AG09319 (cell line): Measurements from ENCODE around the gene ICAM5.

Source experiments
- DNase-seq: peaks from one replicate; pipeline ENCODE4 v3.0.0-alpha.2; 2010; ENCODE audit warnings: low read depth; ENCODE audit errors: extremely low read depth
- TF ChIP-seq, protein P1 (sequence below): IDR thresholded peaks from 2 replicates; pipeline ENCODE4 v1.5.1; 2011; ENCODE audit warnings: low read depth, mild to moderate bottlenecking, inconsistent platforms, low read length, moderate library complexity

Gene ICAM5

DNA sequence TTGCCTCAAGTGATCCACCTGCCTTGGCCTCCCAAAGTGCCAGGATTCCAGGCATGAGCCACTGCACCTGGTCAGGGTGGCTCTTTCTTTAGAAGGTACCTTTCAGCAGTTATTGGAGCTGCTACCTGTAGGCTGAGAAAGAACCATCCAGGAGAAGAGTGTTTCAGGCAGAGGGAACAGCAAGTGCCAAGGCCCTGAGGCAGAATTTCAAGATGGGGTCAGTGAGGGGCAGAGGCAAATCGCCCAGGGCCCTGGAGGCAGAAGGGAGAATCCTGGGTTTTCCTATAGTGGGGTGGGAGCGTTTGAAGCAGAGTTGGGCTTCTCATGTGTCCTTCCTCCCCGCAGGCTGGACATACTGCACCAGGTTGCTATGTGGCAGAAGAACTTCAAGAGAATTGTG is 35.5 kb upstream of the ICAM5 start:
- TF ChIP-seq, protein P1, sequence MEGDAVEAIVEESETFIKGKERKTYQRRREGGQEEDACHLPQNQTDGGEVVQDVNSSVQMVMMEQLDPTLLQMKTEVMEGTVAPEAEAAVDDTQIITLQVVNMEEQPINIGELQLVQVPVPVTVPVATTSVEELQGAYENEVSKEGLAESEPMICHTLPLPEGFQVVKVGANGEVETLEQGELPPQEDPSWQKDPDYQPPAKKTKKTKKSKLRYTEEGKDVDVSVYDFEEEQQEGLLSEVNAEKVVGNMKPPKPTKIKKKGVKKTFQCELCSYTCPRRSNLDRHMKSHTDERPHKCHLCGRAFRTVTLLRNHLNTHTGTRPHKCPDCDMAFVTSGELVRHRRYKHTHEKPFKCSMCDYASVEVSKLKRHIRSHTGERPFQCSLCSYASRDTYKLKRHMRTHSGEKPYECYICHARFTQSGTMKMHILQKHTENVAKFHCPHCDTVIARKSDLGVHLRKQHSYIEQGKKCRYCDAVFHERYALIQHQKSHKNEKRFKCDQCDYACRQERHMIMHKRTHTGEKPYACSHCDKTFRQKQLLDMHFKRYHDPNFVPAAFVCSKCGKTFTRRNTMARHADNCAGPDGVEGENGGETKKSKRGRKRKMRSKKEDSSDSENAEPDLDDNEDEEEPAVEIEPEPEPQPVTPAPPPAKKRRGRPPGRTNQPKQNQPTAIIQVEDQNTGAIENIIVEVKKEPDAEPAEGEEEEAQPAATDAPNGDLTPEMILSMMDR: no peak
- DNase-seq: no peak

DNA sequence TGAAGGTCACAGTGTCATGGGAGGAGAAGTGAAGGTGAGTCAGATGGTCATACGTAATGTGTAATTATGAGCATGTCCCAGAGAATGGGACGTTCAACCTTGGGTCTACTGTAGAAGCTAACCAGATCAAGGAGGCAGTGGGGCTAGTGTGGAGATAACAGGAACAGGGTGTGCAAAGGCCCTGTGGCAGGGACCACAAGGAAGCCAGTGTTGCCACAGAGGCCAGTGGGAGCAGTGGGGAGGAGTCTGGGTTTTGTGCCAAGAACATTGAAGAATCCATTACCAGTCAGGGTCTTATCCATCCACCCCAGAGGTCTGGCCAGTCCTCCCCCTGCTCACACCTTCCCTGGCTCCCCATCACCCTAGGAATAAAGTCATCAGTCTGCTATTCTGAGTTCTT is 34.4 kb upstream of the ICAM5 start:
- no peak for DNase-seq
- TF ChIP-seq, protein P1: no peak

DNA sequence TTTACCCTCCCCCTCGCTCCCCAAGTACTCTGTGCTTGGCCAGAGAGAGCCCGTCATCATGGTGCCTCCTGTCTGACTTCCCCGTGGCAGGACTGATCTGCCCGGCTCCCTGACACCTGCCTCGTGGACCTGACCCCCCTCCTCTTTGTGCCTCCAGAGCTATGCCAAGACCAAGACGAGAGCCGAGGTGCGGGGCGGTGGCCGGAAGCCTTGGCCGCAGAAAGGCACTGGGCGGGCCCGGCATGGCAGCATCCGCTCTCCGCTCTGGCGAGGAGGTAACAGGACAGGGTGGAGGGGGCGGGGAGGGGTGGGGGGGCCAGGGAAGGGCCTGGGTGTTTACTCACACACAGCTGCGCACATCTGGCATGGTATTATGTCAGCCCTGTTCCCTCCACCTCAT is 33.2 kb upstream of the ICAM5 start:
- DNase-seq: no peak
- TF ChIP-seq, protein P1: no peak

DNA sequence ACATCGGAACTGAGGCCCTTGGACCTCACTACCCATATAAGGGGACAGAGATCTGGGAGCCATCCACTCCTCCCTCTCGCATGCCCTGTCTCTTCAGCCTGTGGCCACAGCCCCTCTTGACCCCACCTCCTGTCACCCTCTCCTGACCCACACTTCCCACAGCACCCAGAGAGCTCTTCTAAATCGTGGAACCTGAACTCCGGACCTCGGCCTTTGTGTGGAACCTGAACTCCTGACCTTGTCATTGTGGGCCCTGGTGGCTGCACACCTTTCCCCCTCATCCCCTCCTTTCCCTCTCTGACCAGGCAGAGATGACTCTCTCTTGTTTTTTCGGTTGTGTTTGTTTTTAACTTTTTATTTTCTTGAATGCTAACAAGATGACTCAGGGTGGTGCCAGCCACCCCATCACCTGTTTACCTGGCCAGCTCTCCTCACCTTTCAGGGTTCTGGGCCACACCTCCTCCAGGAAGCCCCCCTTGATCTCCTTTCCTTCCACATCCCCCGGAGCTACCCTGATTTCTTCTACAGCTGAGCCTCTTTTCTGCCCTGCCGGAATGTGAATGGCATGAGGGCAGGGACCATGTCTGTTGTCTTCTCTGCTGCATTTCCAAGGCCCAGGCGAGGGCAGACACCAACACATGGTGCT is 32.7 kb upstream of the ICAM5 start:
- no peak for DNase-seq
- TF ChIP-seq, protein P1: no peak

DNA sequence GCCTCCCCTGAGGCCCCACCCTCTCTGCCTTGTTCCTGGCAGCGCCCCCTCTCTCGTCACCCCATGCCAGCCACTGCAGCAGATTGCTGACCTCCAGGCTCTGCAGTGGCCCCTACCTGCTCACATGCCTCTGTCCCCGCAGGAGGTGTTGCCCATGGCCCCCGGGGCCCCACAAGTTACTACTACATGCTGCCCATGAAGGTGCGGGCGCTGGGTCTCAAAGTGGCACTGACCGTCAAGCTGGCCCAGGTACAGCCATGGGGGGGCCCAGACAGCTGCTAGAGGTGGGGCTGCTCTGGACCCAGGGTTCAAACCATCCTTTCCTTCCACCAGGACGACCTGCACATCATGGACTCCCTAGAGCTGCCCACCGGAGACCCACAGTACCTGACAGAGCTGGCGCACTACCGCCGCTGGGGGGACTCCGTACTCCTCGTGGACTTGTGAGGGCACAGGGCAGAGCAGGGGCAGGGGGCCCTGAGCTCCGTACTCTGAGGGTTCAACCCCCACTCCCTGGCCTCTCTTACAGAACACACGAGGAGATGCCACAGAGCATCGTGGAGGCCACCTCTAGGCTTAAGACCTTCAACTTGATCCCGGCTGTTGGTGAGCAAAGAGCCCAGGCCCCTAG is 31.6 kb upstream of the ICAM5 start:
- TF ChIP-seq, protein P1: no peak
- DNase-seq: no peak

DNA sequence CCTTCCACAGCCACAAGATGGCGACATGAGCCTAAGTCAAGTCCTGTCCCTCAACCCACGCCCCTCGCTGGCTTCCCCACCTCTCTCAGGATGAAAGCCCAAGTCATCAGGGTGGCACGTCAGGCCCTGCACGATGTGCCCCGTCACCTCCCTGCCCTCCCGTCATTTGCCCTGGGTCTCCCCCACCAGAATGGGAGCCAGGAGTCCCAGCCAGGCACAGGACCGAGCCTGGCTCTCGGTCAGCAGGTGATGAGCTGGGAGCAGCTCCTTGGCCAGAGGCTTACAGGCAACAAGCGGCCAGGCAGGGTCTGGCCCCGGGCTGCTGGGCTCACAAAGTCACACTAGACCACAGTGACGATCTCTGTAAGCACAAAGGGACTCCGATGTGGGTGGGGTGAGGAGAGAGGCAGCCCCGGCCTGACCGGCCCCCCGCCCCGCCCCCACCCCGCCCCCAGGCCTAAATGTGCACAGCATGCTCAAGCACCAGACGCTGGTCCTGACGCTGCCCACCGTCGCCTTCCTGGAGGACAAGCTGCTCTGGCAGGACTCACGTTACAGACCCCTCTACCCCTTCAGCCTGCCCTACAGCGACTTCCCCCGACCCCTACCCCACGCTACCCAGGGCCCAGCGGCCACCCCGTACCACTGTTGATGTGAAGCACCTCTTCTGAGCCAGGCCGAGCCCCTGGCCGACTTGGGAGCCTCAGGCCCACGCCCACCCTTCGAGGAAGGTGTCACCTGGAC is 30.4 kb upstream of the ICAM5 start:
- TF ChIP-seq, protein P1: peak; percentile 73
- DNase-seq: peak; percentile 57

DNA sequence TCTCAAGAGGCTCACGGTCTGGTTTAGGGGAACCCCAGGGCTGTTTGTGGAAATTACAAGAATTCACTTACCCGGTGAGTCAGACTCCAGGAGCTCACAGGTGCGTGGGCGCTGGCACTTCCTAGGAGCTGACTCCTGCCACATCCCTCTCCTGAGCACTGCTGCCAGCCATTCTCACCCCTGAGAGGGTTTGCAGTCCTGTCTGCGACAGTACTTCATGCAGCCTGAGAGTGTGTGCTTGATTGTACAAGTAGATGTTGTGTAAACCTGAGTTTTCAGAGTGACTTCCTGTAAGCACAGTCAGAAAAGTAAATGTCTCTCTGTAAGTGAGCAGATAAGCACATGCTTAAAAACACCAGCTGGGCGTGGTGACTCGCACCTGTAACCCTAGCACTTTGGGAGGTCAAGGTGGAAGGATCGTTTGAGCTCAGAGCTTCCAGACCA is 29.6 kb upstream of the ICAM5 start:
- no peak for DNase-seq
- TF ChIP-seq, protein P1: no peak
